Heart left ventricle (tissue), 13 donors: ENCODE results near the gene LSM12.

Experiments used
- POLR2A ChIP-seq, 2 donors: fragments of 450-650 bp; IDR thresholded peaks; one replicate each; pipeline ENCODE4 v1.6.1; 2017; ENCODE audit warnings: antibody characterized with exemption in 2 of 2, mild to moderate bottlenecking in 2 of 2, moderate library complexity in 2 of 2
- TF ChIP-seq, protein P1 (sequence below), 12 donors: fragments of 200-600 bp; sonication (generic) in 4 of 12; IDR thresholded peaks; one replicate each; pipeline versions ENCODE4 v1.5.0 to v1.8.0; 2018 to 2022; ENCODE audit warnings: antibody characterized with exemption in 12 of 12, mild to moderate bottlenecking in 5 of 12
- donor health status: ischemic (EF 13 %, LVEDD 7.1; RV severe dilation, severe dysfunction).
- donor health status: DM: no; HTN: yes; CAD: no.
- donor health status: DM: no; HTN: no; CAD: no.
- donor health status: ischemic (EF 25% LVEDD 6.9; RV normal size, moderate dysfunction).
- donor health status: ischemic (EF 25% LVEDD 5.7; RV mildly dilated, moderate dysfunction).
- donor health status: ischemic (EF 35%, LVEDD 5.7; RV mildly dilated, moderate dysfunction).
- donor health status: nonischemic (EF 11% LVEDD 7.7; RV severe dilation, severe dysfunction).
- donor health status: DM: yes; HTN: yes; CAD: no.
- donor health status: PGD.
- donor health status: ischemic (EF 29% LVEDD 5.4; RV normal size, mild dysfunction).
- donor health status: nonischemic (EF 23%, LVEDD 6.1; RV moderate dilation, normal function).

DNA sequence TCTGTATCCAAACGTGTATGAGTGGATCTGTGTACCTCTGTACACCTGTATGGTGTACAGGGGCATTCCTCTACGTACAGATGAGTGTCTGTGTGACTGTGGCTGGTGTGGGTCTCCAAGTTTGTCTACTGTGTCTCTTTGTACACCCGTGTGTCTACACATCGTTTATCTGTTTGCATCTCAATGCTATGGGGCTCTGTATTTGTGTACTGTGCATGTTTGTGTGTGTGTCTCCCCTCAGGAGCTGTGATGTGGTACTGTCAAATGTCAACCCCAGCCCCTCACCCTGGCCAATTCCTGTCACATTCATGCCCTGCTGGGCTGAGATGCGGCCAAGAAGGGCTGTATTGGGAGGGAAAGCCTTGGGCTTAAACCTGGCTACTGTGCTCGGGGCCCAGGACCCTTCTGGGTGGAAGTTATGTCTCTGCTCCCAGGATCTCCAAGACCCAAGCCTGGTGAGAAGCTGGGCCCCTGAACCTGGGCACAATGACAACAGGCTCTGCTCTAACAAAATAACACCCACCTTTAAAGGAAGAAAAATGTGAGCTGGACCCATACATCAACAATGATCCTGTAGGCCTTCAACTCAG lies 65.5 kb downstream of the LSM12 start:
- TF ChIP-seq, protein P1, sequence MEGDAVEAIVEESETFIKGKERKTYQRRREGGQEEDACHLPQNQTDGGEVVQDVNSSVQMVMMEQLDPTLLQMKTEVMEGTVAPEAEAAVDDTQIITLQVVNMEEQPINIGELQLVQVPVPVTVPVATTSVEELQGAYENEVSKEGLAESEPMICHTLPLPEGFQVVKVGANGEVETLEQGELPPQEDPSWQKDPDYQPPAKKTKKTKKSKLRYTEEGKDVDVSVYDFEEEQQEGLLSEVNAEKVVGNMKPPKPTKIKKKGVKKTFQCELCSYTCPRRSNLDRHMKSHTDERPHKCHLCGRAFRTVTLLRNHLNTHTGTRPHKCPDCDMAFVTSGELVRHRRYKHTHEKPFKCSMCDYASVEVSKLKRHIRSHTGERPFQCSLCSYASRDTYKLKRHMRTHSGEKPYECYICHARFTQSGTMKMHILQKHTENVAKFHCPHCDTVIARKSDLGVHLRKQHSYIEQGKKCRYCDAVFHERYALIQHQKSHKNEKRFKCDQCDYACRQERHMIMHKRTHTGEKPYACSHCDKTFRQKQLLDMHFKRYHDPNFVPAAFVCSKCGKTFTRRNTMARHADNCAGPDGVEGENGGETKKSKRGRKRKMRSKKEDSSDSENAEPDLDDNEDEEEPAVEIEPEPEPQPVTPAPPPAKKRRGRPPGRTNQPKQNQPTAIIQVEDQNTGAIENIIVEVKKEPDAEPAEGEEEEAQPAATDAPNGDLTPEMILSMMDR (IDR thresholded peaks at IDR 0.05) = no peak
- no peak for TF ChIP-seq POLR2A (IDR thresholded peaks at IDR 0.05)
